Vagina (tissue), 2 donors: Measurements from ENCODE around the gene RGS17. TPM values are rescaled to one million over a fixed set of nuclear protein-coding genes. Genes with fewer than 3 reads are reported as not detected.

Experiments used
- DNase-seq, 2 donors: peaks; one replicate each; pipeline ENCODE4 v3.0.0-alpha.2; 2017; ENCODE audit errors: extremely low spot score in 2 of 2
- H3K27ac ChIP-seq: fragments of 200-600 bp; sonication (generic); one replicate; pipeline ENCODE4 v1.5.1; 2019
- H3K27me3 ChIP-seq: fragments of 200-600 bp; sonication (generic); one replicate; pipeline ENCODE4 v1.5.1; 2019
- H3K36me3 ChIP-seq, 2 donors: fragments of 200-600 bp; sonication (generic); one replicate each; pipeline ENCODE4 v1.5.1; 2017 to 2019
- H3K4me1 ChIP-seq: fragments of 200-600 bp; sonication (generic); one replicate; pipeline ENCODE4 v1.5.1; 2019
- H3K4me3 ChIP-seq, 2 donors: fragments of 200-600 bp; sonication (generic); 1 replicate in 1 of 2; 2 replicates in 1 of 2; pipeline ENCODE4 v1.5.1; 2016 to 2019
- H3K9me3 ChIP-seq: fragments of 200-600 bp; sonication (generic); one replicate; pipeline ENCODE4 v1.5.1; 2019
- POLR2A ChIP-seq, 2 donors: fragments of 450-650 bp; IDR thresholded peaks; one replicate each; pipeline ENCODE4 v1.6.1; 2017; ENCODE audit warnings: antibody characterized with exemption in 2 of 2, mild to moderate bottlenecking in 2 of 2, moderate library complexity in 2 of 2
- POLR2AphosphoS5 ChIP-seq, 2 donors: sonication (generic); formaldehyde crosslinking; IDR thresholded peaks; one replicate each; pipeline ENCODE4 v1.9.0; 2017; ENCODE audit warnings: antibody characterized with exemption in 2 of 2, mild to moderate bottlenecking in 2 of 2, low read depth in 1 of 2; ENCODE audit not compliant: insufficient read depth in 1 of 2
- intact Hi-C: fragments of 100-400 bp; cut with DNase I; formaldehyde crosslinking; loops from one replicate; pipeline ENCODE4 v1.15.1; 2023
- total RNA-seq: library from RNA; depleted of rRNA; stranded (reverse); fragments of >200 nt; gene quantifications from one replicate; pipeline ENCODE4 v1.2.3, GENCODE V29; 2016
- TF ChIP-seq, protein P1 (sequence below), 3 experiments: fragments of 450-650 bp in 2 of 3; fragments of 200-600 bp in 1 of 3; sonication (generic) in 1 of 3; IDR thresholded peaks; one replicate each; pipeline ENCODE4 v1.5.1; 2017 to 2019; ENCODE audit warnings: antibody characterized with exemption in 3 of 3, mild to moderate bottlenecking in 2 of 3, moderate library complexity in 2 of 3

The RGS17 gene
- total RNA-seq, 1 donor from 2014 or later = 0.25 TPM

DNA sequence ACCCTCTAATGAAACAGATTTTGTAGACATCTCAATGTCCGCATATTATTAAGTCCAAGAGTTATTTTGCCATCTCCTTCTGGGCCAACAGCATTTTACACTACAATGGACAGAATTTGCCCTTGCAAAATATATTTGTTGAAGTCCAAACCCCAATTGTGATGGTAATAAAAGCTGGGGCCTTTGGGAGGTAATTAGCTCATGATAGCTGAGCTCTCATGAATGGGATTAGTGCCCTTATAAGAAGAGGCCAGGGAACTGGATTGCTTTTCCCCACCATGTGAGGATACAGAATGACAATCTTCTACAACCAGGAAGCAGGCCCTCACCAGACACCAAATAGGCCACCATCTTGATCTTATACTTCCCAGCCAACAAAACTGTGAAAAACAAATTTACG is 83.7 kb downstream of the RGS17 start:
- intact Hi-C loops = no loop called here
- Histone ChIP-seq H3K36me3 (no peaks in the 10 kb centered on the region), H3K27ac (no peak overlapping the region), H3K9me3 (no peaks in the 10 kb centered on the region), H3K4me3 (no peak overlapping the region), H3K27me3 (no peaks in the 10 kb centered on the region), H3K4me1 (no peaks in the 10 kb centered on the region)
- no peak for TF ChIP-seq POLR2A (IDR thresholded peaks at IDR 0.05)
- TF ChIP-seq POLR2AphosphoS5 (IDR thresholded peaks at IDR 0.05; ENCODE audit: insufficient read depth in 1 of 2, low read depth in 1 of 2) = no peak
- TF ChIP-seq, protein P1, sequence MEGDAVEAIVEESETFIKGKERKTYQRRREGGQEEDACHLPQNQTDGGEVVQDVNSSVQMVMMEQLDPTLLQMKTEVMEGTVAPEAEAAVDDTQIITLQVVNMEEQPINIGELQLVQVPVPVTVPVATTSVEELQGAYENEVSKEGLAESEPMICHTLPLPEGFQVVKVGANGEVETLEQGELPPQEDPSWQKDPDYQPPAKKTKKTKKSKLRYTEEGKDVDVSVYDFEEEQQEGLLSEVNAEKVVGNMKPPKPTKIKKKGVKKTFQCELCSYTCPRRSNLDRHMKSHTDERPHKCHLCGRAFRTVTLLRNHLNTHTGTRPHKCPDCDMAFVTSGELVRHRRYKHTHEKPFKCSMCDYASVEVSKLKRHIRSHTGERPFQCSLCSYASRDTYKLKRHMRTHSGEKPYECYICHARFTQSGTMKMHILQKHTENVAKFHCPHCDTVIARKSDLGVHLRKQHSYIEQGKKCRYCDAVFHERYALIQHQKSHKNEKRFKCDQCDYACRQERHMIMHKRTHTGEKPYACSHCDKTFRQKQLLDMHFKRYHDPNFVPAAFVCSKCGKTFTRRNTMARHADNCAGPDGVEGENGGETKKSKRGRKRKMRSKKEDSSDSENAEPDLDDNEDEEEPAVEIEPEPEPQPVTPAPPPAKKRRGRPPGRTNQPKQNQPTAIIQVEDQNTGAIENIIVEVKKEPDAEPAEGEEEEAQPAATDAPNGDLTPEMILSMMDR (IDR thresholded peaks at IDR 0.05) = no peak
- DNase-seq = no peak

DNA sequence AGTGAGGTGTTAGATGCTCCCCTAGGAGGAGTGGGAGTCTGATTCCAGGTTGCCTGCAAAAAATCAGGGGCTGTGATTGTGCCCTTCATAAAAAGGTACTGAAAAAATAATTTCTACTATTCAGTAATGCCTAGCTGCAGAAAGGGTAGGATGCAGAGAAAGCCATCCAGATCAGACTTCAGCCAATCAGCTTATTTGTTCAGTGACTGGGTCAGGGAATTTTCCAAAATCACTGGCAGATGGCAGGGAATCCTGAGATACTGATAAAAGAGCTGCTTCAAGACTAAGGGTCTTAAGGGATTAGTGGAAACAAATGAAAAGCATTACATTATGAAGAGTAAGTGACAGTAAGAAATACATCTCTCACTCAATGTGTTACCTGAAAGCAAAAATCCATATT is 85.8 kb downstream of the RGS17 start:
- no peaks in the 10 kb centered on the region for H3K9me3 ChIP-seq
- no peaks in the 10 kb centered on the region for H3K4me1 ChIP-seq
- no peaks in the 10 kb centered on the region for H3K36me3 ChIP-seq
- no peak for DNase-seq
- TF ChIP-seq POLR2AphosphoS5 (IDR thresholded peaks at IDR 0.05; ENCODE audit: insufficient read depth in 1 of 2, low read depth in 1 of 2) (no peak), POLR2A (IDR thresholded peaks at IDR 0.05) (no peak)
- no peak overlapping the region for H3K27ac ChIP-seq
- intact Hi-C loops = no loop called here
- no peak overlapping the region for H3K4me3 ChIP-seq
- no peaks in the 10 kb centered on the region for H3K27me3 ChIP-seq

DNA sequence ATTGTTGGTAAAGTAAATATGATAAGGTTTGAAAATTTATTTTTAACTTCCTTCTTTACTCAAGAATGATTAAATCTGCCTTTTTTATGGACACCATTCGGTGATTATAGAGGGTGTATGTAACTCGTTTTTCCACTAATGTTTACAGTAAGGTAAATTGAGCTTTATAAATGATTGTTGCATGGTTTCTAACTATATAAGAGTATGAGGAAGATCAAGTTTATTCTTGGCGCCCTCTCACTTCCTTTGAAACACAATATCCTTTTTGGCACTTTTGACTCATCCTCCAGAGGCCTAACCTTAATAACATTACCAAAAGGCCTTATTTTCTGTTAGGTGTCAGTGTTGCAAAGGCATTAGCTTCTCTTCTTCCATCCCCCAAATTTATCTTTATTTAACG is 86.8 kb downstream of the RGS17 start:
- Histone ChIP-seq H3K4me1 (no peaks in the 10 kb centered on the region), H3K4me3 (no peak overlapping the region), H3K27ac (no peak overlapping the region), H3K27me3 (no peaks in the 10 kb centered on the region), H3K9me3 (no peaks in the 10 kb centered on the region), H3K36me3 (no peaks in the 10 kb centered on the region)
- no peak for DNase-seq
- no peak for TF ChIP-seq POLR2A (IDR thresholded peaks at IDR 0.05)
- TF ChIP-seq, protein P1 (IDR thresholded peaks at IDR 0.05) = no peak
- TF ChIP-seq POLR2AphosphoS5 (IDR thresholded peaks at IDR 0.05; ENCODE audit: insufficient read depth in 1 of 2, low read depth in 1 of 2) = no peak
- intact Hi-C loops = no loop called here

DNA sequence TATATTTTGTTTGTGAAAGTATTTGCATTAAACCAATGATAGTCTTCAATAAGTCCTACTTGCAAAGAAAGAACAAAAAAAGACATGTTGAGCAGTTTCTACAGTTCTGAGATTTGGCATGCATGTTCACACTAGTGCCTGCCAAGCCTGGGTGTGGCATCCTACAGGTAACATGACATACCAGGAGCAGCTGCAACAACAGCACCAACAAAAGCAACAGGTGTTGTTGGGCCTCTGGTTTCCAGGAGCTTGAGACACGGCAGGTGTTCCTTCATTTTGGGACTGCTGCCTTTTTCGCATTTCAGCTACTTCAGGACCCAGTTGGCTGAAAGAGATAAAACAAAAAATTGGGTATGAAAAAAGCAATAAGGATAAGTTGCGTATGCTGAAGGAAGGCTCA is 87.4 kb downstream of the RGS17 start:
- TF ChIP-seq POLR2AphosphoS5 (IDR thresholded peaks at IDR 0.05; ENCODE audit: insufficient read depth in 1 of 2, low read depth in 1 of 2) (no peak), POLR2A (IDR thresholded peaks at IDR 0.05) (no peak)
- TF ChIP-seq, protein P1 (IDR thresholded peaks at IDR 0.05) = no peak
- intact Hi-C loops = no loop called here
- H3K4me1 ChIP-seq = no peaks in the 10 kb centered on the region
- no peaks in the 10 kb centered on the region for H3K36me3 ChIP-seq
- no peak overlapping the region for H3K27ac ChIP-seq
- no peak overlapping the region for H3K4me3 ChIP-seq
- H3K27me3 ChIP-seq = no peaks in the 10 kb centered on the region
- no peaks in the 10 kb centered on the region for H3K9me3 ChIP-seq
- DNase-seq = no peak

DNA sequence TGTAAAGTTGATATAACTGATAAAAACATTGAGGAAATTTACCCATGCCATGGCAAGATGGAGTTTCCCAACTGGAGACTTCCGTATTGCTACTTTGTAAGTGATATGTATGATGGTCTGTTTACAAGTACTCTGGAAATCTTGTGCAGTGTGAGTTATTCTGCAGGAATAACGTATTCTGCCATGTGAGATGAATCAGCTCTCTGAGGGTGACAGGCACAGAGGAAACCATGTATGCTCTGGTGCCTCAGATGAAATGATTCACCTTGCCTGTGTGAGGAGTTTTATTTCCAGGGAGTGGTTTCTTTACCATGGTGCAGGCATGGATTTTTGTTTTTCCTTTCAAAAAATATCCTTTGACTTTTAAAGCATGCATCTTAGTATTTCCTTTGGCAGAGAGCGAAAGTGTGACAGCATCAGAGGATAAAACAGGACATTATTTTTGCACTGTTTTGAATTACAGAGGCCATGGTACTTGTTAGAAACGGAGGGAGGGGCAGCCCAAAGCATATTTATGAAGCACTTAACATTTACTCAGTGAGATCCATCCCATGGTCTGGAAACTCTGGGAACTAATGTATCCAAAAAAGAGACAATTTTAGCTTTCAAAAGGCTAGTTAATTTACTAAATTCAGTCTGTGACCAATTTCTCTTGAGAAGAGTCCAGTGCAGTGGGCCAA is 92.6 kb downstream of the RGS17 start:
- Histone ChIP-seq H3K27ac (no peak overlapping the region), H3K36me3 (no peaks in the 10 kb centered on the region), H3K9me3 (no peaks in the 10 kb centered on the region), H3K4me1 (no peaks in the 10 kb centered on the region), H3K27me3 (no peaks in the 10 kb centered on the region), H3K4me3 (no peak overlapping the region)
- TF ChIP-seq POLR2A (IDR thresholded peaks at IDR 0.05) (no peak), POLR2AphosphoS5 (IDR thresholded peaks at IDR 0.05; ENCODE audit: insufficient read depth in 1 of 2, low read depth in 1 of 2) (no peak)
- TF ChIP-seq, protein P1 (IDR thresholded peaks at IDR 0.05) = no peak
- intact Hi-C loops = no loop called here
- DNase-seq = no peak
